GM23338 (cell line): ENCODE results near the gene CDK5RAP2. TPM values are rescaled to one million over a fixed set of nuclear protein-coding genes. Genes with fewer than 3 reads are reported as not detected.
"Not testable (repeated sequence)": the region's sequence is repeated elsewhere in the genome, so short reads cannot be mapped to it uniquely, and the experiment has no call there.

ENCODE experiments used
- ATAC-seq: fragments of 200-7000 bp; cut with Tn5 transposase; 3 replicates; pipeline ENCODE4 v1.9.1; 2020
- DNase-seq: peaks from one replicate; pipeline ENCODE4 v3.0.0-alpha.2; 2015; ENCODE audit warnings: low spot score
- H2AFZ ChIP-seq: fragments of 200-600 bp; sonication (generic); 2 replicates; pipeline ENCODE4 v1.8.0; 2016; ENCODE audit warnings: antibody characterized with exemption, mild to moderate bottlenecking, moderate library complexity
- H3F3A ChIP-seq: fragments of 200-600 bp; sonication (generic); replicated peaks from 2 replicates; pipeline ENCODE4 v1.8.0; 2017; ENCODE audit warnings: antibody characterized with exemption, mixed run types, low read depth
- H3K27ac ChIP-seq: fragments of 200-600 bp; sonication (generic); 2 replicates; pipeline ENCODE4 v1.6.1; 2016; ENCODE audit warnings: low read depth
- H3K27me3 ChIP-seq: fragments of 200-600 bp; sonication (generic); 2 replicates; pipeline ENCODE4 v1.8.0; 2016; ENCODE audit warnings: mild to moderate bottlenecking, mixed run types, moderate library complexity; ENCODE audit not compliant: insufficient read depth
- H3K36me3 ChIP-seq: fragments of 200-600 bp; sonication (generic); 2 replicates; pipeline ENCODE4 v1.8.0; 2016; ENCODE audit warnings: mild to moderate bottlenecking; ENCODE audit not compliant: insufficient read depth
- H3K4me1 ChIP-seq: fragments of 200-600 bp; sonication (generic); 2 replicates; pipeline ENCODE4 v1.8.0; 2016; ENCODE audit warnings: mild to moderate bottlenecking, moderate library complexity; ENCODE audit not compliant: insufficient read depth
- H3K4me2 ChIP-seq: fragments of 200-600 bp; sonication (generic); 2 replicates; pipeline ENCODE4 v1.7.1; 2017; ENCODE audit warnings: mixed run types
- H3K4me3 ChIP-seq: fragments of 200-600 bp; sonication (generic); 2 replicates; pipeline ENCODE4 v1.6.1; 2016; ENCODE audit warnings: mixed run types
- H3K79me2 ChIP-seq: fragments of 200-600 bp; sonication (generic); replicated peaks from 2 replicates; pipeline ENCODE4 v1.8.0; 2017; ENCODE audit warnings: mild to moderate bottlenecking; ENCODE audit not compliant: insufficient read depth
- H3K9me2 ChIP-seq: fragments of 200-600 bp; sonication (generic); 2 replicates; pipeline ENCODE4 v1.8.0; 2017; ENCODE audit not compliant: insufficient read depth
- H4K20me1 ChIP-seq: fragments of 200-600 bp; sonication (generic); replicated peaks from 2 replicates; pipeline ENCODE4 v1.8.0; 2017; ENCODE audit warnings: mild to moderate bottlenecking; ENCODE audit not compliant: insufficient read depth
- H3K27ac Mint-ChIP-seq: 2 replicates; pipeline ENCODE4 v1.8.0; 2020; ENCODE audit warnings: inconsistent platforms, mild to moderate bottlenecking, moderate library complexity, mixed read lengths
- H3K27me3 Mint-ChIP-seq: 3 replicates; pipeline ENCODE4 v1.8.0; 2022; ENCODE audit warnings: low read depth, mild to moderate bottlenecking, moderate library complexity, mixed read lengths, inconsistent platforms; ENCODE audit not compliant: insufficient read depth, poor library complexity
- H3K36me3 Mint-ChIP-seq: 3 replicates; pipeline ENCODE4 v1.8.0; 2021; ENCODE audit warnings: low read depth, mild to moderate bottlenecking, inconsistent platforms, moderate library complexity, mixed read lengths
- H3K4me1 Mint-ChIP-seq: 3 replicates; pipeline ENCODE4 v1.8.0; 2020; ENCODE audit warnings: mild to moderate bottlenecking, inconsistent platforms, mixed read lengths
- H3K4me3 Mint-ChIP-seq: 3 replicates; pipeline ENCODE4 v1.8.0; 2021; ENCODE audit warnings: moderate library complexity, mild to moderate bottlenecking, inconsistent platforms, mixed read lengths
- H3K9me3 Mint-ChIP-seq: 3 replicates; pipeline ENCODE4 v1.8.0; 2020; ENCODE audit warnings: moderate library complexity, mild to moderate bottlenecking, inconsistent platforms, mixed read lengths
- ETS1 ChIP-seq: IDR thresholded peaks from 2 replicates; pipeline ENCODE4 v1.6.1; 2016; ENCODE audit warnings: antibody characterized with exemption
- EZH2 ChIP-seq: fragments of 200-600 bp; sonication (generic); IDR thresholded peaks from one replicate; pipeline ENCODE4 v1.8.0; 2017; ENCODE audit warnings: antibody characterized with exemption, mild to moderate bottlenecking, low read depth; ENCODE audit not compliant: unreplicated experiment
- EZH2phosphoT487 ChIP-seq: fragments of 200-600 bp; sonication (generic); IDR thresholded peaks from one replicate; pipeline ENCODE4 v1.8.1; 2018; ENCODE audit warnings: antibody characterized with exemption; ENCODE audit not compliant: unreplicated experiment
- JUNB ChIP-seq: IDR thresholded peaks from one replicate; pipeline ENCODE4 v1.6.1; 2016; ENCODE audit warnings: antibody characterized with exemption; ENCODE audit not compliant: unreplicated experiment
- NANOG ChIP-seq: IDR thresholded peaks from 2 replicates; pipeline ENCODE4 v1.6.1; 2016; ENCODE audit warnings: antibody characterized with exemption, borderline replicate concordance
- STAT1 ChIP-seq: IDR thresholded peaks from one replicate; pipeline ENCODE4 v1.6.1; 2016; ENCODE audit warnings: antibody characterized with exemption; ENCODE audit not compliant: unreplicated experiment
- ZNF331 ChIP-seq: fragments of 250-450 bp; sonication (Bioruptor Pico); IDR thresholded peaks from 2 replicates; pipeline ENCODE4 v1.5.0; 2020; ENCODE audit warnings: low read depth, mild to moderate bottlenecking, moderate library complexity
- ZNF462 ChIP-seq: fragments of 250-450 bp; sonication (Bioruptor Pico); IDR thresholded peaks from 2 replicates; pipeline ENCODE4 v1.5.0; 2020; ENCODE audit warnings: mild to moderate bottlenecking, moderate library complexity
- polyA plus RNA-seq: library from polyadenylated mRNA; unstranded; fragments of >200 nt; fragmentation: Nextera tagmentation; extraction: Ambion mirVana; gene quantifications from 2 replicates; pipeline ENCODE4 v1.2.1, GENCODE V29; 2016
- total RNA-seq: library from RNA; depleted of rRNA; stranded (reverse); fragments of >200 nt; shearing (Covaris generic); gene quantifications from 2 replicates; pipeline ENCODE4 v1.2.3, GENCODE V29; 2014

CDK5RAP2 gene
- total and polyA plus RNA-seq, 2 experiments from 2014 or later = 50.7 to 65.7 TPM

GRCh38 chr9:120580051-120580896 is at the start of gene CDK5RAP2 (continued):
- TF ChIP-seq JUNB = no peak

DNA sequence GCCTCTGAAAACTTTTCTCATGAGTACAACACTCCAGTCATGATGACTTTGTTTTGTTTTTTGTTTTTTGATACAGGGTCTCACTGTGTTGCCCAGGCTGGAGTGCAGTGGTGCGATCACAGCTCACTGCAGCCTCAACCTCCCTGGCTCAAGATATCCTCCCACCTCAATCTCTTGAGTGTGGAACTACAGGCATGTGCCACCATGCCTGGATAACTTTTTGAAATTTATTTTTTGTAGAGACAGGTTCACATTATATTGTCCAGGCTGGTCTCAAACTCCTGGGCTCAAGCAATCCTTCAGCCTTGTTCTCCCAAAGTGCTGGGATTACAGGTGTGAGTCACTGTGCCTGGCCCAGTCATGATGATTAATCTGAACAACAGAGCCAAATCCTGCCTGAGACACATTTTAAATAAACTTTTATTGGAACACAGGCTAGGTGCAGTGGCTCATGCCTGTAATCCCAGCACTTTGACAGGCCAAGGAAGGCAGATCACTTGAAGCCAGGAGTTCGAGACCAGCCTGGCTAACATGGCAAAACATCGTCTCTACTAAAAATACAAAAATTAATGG is 49.0 kb upstream of the CDK5RAP2 start:
- not testable (repeated sequence) for H3K27ac Mint-ChIP-seq

GRCh38 chr9:120628207-120628924 is 48.4 kb upstream of the CDK5RAP2 start:
- Histone ChIP-seq H4K20me1 (no peaks in the 10 kb centered on the region), H3F3A (no peaks in the 10 kb centered on the region), H3K27ac (no peak overlapping the region), H3K27me3 (no peaks in the 10 kb centered on the region), H3K9me2 (no peaks in the 10 kb centered on the region), H3K4me3 (no peak overlapping the region), H3K4me2 (no peak overlapping the region), H3K79me2 (no peaks in the 10 kb centered on the region), H2AFZ (no peak overlapping the region), H3K4me1 (no peaks in the 10 kb centered on the region), H3K36me3 (no peaks in the 10 kb centered on the region)
- H3K27ac Mint-ChIP-seq = no peak overlapping the region
- DNase-seq (no peak), ATAC-seq (no peak)
- H3K4me3 Mint-ChIP-seq = no peak overlapping the region
- H3K4me1 Mint-ChIP-seq = peaks cover 5% of the 10 kb centered on the region; the same call in 2 of the 3 replicates
- H3K27me3 Mint-ChIP-seq = peaks cover 5% of the 10 kb centered on the region
- no peaks in the 10 kb centered on the region for H3K36me3 Mint-ChIP-seq
- H3K9me3 Mint-ChIP-seq = no peaks in the 10 kb centered on the region
- no peak for TF ChIP-seq JUNB
- TF ChIP-seq ETS1 = no peak
- no peak for TF ChIP-seq EZH2
- TF ChIP-seq STAT1 = no peak
- TF ChIP-seq NANOG = no peak
- TF ChIP-seq ZNF462 (CRISPR knock-in tag) = no peak
- no peak for TF ChIP-seq ZNF331 (CRISPR knock-in tag)
- TF ChIP-seq EZH2phosphoT487 = no peak

More for the DNA sequence above, 49.0 kb upstream of the CDK5RAP2 start:
- not testable (repeated sequence) for H3K27ac ChIP-seq, H3K4me1 Mint-ChIP-seq, ATAC-seq, H4K20me1 ChIP-seq, H3K36me3 ChIP-seq, H3K36me3 Mint-ChIP-seq, H3K9me2 ChIP-seq, DNase-seq, H3K9me3 Mint-ChIP-seq, H3K79me2 ChIP-seq, H3K4me1 ChIP-seq, H3F3A ChIP-seq, H3K27me3 Mint-ChIP-seq, H3K4me3 Mint-ChIP-seq, H3K4me2 ChIP-seq, H3K4me3 ChIP-seq, H3K27me3 ChIP-seq, H2AFZ ChIP-seq
